HUES48 (cell line): ENCODE results near the gene ALDH2.
"Not testable (repeated sequence)": the region's sequence is repeated elsewhere in the genome, so short reads cannot be mapped to it uniquely, and the experiment has no call there.

Source experiments
- H3K27ac ChIP-seq: one replicate; pipeline ENCODE4 v1.7.0; 2013; ENCODE audit warnings: low read depth, low read length, inconsistent platforms
- H3K27me3 ChIP-seq: 2 replicates; pipeline ENCODE4 v1.6.1; 2013; ENCODE audit warnings: mild to moderate bottlenecking, low read length; ENCODE audit not compliant: control insufficient read depth, insufficient read depth
- H3K36me3 ChIP-seq: 2 replicates; pipeline ENCODE4 v1.6.1; 2013; ENCODE audit warnings: low read length; ENCODE audit not compliant: control insufficient read depth, insufficient read depth
- H3K4me1 ChIP-seq: 2 replicates; pipeline ENCODE4 v1.6.1; 2013; ENCODE audit warnings: mild to moderate bottlenecking, low read length; ENCODE audit not compliant: control insufficient read depth, insufficient read depth
- H3K4me3 ChIP-seq: 2 replicates; pipeline ENCODE4 v1.5.1; 2013; ENCODE audit warnings: mild to moderate bottlenecking, low read depth, low read length
- H3K9ac ChIP-seq: 2 replicates; pipeline ENCODE4 v1.6.1; 2013; ENCODE audit warnings: mild to moderate bottlenecking, low read depth, low read length, moderate library complexity
- H3K9me3 ChIP-seq: 2 replicates; pipeline ENCODE4 v1.6.1; 2013; ENCODE audit warnings: low read length; ENCODE audit not compliant: control insufficient read depth, insufficient read depth

Gene ALDH2

GRCh38 chr12:111766608-111767361, at the start of gene ALDH2:
TSS of gene ALDH2 (plus strand) at chr12:111766933. CDS start at chr12:111766983, 50 bp downstream.
- H3K9me3 ChIP-seq = no peaks in the 10 kb centered on the region
- H3K4me1 ChIP-seq = peaks cover 12% of the 10 kb centered on the region
- H3K36me3 ChIP-seq = no peaks in the 10 kb centered on the region
- H3K27ac ChIP-seq = peak within 1 kb of the TSS; percentile 73
- peaks cover 7% of the 10 kb centered on the region for H3K27me3 ChIP-seq
- H3K4me3 ChIP-seq = peak within 1 kb of the TSS; percentile 84
- peak within 1 kb of the TSS; percentile 79 for H3K9ac ChIP-seq

GRCh38 chr12:111719316-111719715, 47.4 kb upstream of the ALDH2 start:
- peaks cover 39% of the 10 kb centered on the region for H3K36me3 ChIP-seq

GRCh38 chr12:111720457-111720856, 46.3 kb upstream of the ALDH2 start:
- no peaks in the 10 kb centered on the region for H3K27me3 ChIP-seq
- no peak overlapping the region for H3K9ac ChIP-seq
- H3K27ac ChIP-seq = no peak overlapping the region
- H3K4me1 ChIP-seq = no peaks in the 10 kb centered on the region
- no peak overlapping the region for H3K4me3 ChIP-seq
- no peaks in the 10 kb centered on the region for H3K9me3 ChIP-seq
- H3K36me3 ChIP-seq = peaks cover 40% of the 10 kb centered on the region

More at GRCh38 chr12:111719316-111719715, 47.4 kb upstream of the ALDH2 start:
- H3K9me3 ChIP-seq, H3K4me3 ChIP-seq, H3K27ac ChIP-seq, H3K9ac ChIP-seq, H3K27me3 ChIP-seq, H3K4me1 ChIP-seq: not testable (repeated sequence)

- H3K9me3 ChIP-seq, H3K27ac ChIP-seq, H3K4me1 ChIP-seq, H3K4me3 ChIP-seq, H3K27me3 ChIP-seq, H3K9ac ChIP-seq: not testable (repeated sequence)
- peaks cover 17% of the 10 kb centered on the region for H3K36me3 ChIP-seq
These were observed 42.9 kb upstream of the ALDH2 start for GRCh38 chr12:111723646-111724360.

- Histone ChIP-seq H3K9me3 (no peaks in the 10 kb centered on the region), H3K4me3 (no peak overlapping the region), H3K9ac (no peak overlapping the region), H3K27me3 (no peaks in the 10 kb centered on the region), H3K36me3 (peaks cover 7% of the 10 kb centered on the region; the same call in 1 of the 2 replicates), H3K4me1 (no peaks in the 10 kb centered on the region), H3K27ac (no peak overlapping the region)
These were observed 37.9 kb upstream of the ALDH2 start for GRCh38 chr12:111728795-111729194.

GRCh38 chr12:111730420-111730819, 36.3 kb upstream of the ALDH2 start:
- no peaks in the 10 kb centered on the region for H3K9me3 ChIP-seq
- H3K4me1 ChIP-seq = no peaks in the 10 kb centered on the region
- H3K4me3 ChIP-seq = no peak overlapping the region
- no peak overlapping the region for H3K27ac ChIP-seq
- no peak overlapping the region for H3K9ac ChIP-seq
- H3K36me3 ChIP-seq = peaks cover 3% of the 10 kb centered on the region; the same call in 1 of the 2 replicates
- H3K27me3 ChIP-seq = no peaks in the 10 kb centered on the region

- Histone ChIP-seq H3K36me3 (peaks cover 11% of the 10 kb centered on the region), H3K4me1 (no peaks in the 10 kb centered on the region), H3K27me3 (no peaks in the 10 kb centered on the region), H3K9me3 (no peaks in the 10 kb centered on the region), H3K27ac (no peak overlapping the region), H3K4me3 (no peak overlapping the region), H3K9ac (no peak overlapping the region)
These were observed 33.9 kb upstream of the ALDH2 start for GRCh38 chr12:111732786-111733185.

GRCh38 chr12:111733340-111733915, 33.3 kb upstream of the ALDH2 start:
- no peak overlapping the region for H3K4me3 ChIP-seq
- no peaks in the 10 kb centered on the region for H3K27me3 ChIP-seq
- no peak overlapping the region for H3K9ac ChIP-seq
- no peak overlapping the region for H3K27ac ChIP-seq
- peaks cover 11% of the 10 kb centered on the region for H3K36me3 ChIP-seq
- no peaks in the 10 kb centered on the region for H3K4me1 ChIP-seq
- H3K9me3 ChIP-seq = no peaks in the 10 kb centered on the region

- H3K9ac ChIP-seq, H3K36me3 ChIP-seq, H3K27ac ChIP-seq, H3K27me3 ChIP-seq, H3K4me3 ChIP-seq, H3K4me1 ChIP-seq, H3K9me3 ChIP-seq: not testable (repeated sequence)
These were observed 27.2 kb upstream of the ALDH2 start for GRCh38 chr12:111739524-111739923.

GRCh38 chr12:111741235-111741812, 25.4 kb upstream of the ALDH2 start:
- no peak overlapping the region for H3K27ac ChIP-seq
- no peaks in the 10 kb centered on the region for H3K4me1 ChIP-seq
- no peak overlapping the region for H3K4me3 ChIP-seq
- H3K9ac ChIP-seq = no peak overlapping the region
- H3K27me3 ChIP-seq = no peaks in the 10 kb centered on the region
- H3K9me3 ChIP-seq = no peaks in the 10 kb centered on the region
- peaks cover 15% of the 10 kb centered on the region for H3K36me3 ChIP-seq

GRCh38 chr12:111745211-111745610, 21.5 kb upstream of the ALDH2 start:
- Histone ChIP-seq H3K36me3 (peaks cover 32% of the 10 kb centered on the region), H3K4me3 (no peak overlapping the region), H3K9ac (no peak overlapping the region), H3K4me1 (no peaks in the 10 kb centered on the region), H3K27me3 (no peaks in the 10 kb centered on the region), H3K9me3 (no peaks in the 10 kb centered on the region), H3K27ac (no peak overlapping the region)
